ENCODE measurements around the gene TMEM121.

The TMEM121 gene

DNA sequence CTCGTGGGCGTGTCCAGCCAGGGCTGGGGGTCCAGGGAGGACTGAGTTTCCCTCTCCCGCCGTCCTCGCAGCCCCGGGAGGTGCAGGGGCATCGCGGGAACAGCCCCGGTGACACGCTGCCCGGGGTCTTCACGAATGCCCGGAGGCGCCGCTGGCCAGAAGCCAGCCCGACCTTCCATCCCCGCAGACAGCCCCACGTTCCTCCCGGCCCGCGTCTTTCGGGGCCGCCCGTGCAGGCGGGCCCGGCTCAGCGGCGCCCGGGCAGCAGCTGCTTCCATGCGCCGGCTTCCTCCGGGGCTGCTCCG is 36.2 kb upstream of the TMEM121 start:
- no peak for ATAC-seq
- TF ChIP-seq ZNF8 (CRISPR knock-in tag; IDR thresholded peaks at IDR 0.05) (no peak), RARB (CRISPR knock-in tag; IDR thresholded peaks at IDR 0.05) (no peak), ARNTL (CRISPR knock-in tag; IDR thresholded peaks at IDR 0.05; ENCODE audit: borderline replicate concordance, low read depth) (no peak), ESRRG (CRISPR knock-in tag; IDR thresholded peaks at IDR 0.05) (no peak), ISL1 (CRISPR knock-in tag; IDR thresholded peaks at IDR 0.05) (no peak), TCF4 (CRISPR knock-in tag; IDR thresholded peaks at IDR 0.05; ENCODE audit: borderline replicate concordance) (no peak), ZNF565 (CRISPR knock-in tag; conservative IDR thresholded peaks at IDR 0.05; ENCODE audit: low read depth) (no peak), OSR1 (CRISPR knock-in tag; IDR thresholded peaks at IDR 0.05) (no peak)
- TF ChIP-seq, protein P1, sequence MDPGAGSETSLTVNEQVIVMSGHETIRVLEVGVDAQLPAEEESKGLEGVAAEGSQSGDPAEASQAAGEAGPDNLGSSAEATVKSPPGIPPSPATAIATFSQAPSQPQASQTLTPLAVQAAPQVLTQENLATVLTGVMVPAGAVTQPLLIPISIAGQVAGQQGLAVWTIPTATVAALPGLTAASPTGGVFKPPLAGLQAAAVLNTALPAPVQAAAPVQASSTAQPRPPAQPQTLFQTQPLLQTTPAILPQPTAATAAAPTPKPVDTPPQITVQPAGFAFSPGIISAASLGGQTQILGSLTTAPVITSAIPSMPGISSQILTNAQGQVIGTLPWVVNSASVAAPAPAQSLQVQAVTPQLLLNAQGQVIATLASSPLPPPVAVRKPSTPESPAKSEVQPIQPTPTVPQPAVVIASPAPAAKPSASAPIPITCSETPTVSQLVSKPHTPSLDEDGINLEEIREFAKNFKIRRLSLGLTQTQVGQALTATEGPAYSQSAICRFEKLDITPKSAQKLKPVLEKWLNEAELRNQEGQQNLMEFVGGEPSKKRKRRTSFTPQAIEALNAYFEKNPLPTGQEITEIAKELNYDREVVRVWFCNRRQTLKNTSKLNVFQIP (CRISPR knock-in tag; IDR thresholded peaks at IDR 0.05; ENCODE audit: borderline replicate concordance, low read depth): no peak

DNA sequence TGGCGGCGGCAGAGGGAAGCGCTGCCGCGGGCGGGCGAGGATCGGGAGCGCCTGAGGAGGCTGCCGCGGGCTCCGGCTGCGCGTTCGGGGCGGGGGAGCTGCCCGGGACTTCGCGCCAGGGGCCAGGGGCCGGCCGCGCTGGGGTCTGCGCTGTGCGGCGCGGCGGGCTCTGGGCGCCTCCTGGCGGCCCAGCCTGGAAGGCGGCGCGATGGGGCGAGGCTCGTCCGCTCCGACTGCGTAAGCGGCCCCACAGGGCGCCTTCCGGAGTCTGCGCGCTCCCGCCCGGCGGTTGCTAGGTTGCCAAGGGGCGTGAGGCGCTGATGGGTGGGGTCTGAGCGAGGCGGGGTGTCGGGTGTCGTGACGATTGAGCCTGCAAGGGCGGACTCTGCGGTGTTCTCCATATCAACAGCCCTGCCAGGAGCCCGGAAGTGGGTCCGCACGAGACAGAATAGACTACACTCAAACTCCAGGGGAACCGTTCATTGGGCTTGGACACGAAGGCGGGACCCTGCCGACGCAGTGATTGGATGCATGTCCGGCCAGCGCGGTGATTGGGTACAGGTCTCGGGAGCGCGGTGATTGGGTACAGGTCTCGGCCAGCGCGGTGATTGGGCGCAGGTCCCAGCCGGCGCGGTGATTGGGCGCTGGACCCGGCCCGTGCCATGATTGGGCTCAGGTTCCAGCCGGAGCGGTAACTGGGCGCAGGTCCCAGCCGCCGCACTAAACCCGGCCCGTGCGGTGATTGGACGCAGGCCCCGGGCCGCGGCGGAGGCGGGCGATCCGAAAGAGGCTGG is 35.6 kb upstream of the TMEM121 start, which contains the start of gene TEDC1:
TSS of gene TEDC1 (plus strand) at position 675 of the 794 bp plus-strand sequence. CDS start 130 bp downstream, outside the sequence.
- ATAC-seq: peak; percentile 85
- TF ChIP-seq, protein P1 (CRISPR knock-in tag; IDR thresholded peaks at IDR 0.05; ENCODE audit: borderline replicate concordance, low read depth): 0 out of 2 replicates have a peak, but pooled peaks have one; percentile 26
- TF ChIP-seq ZNF565 (CRISPR knock-in tag; conservative IDR thresholded peaks at IDR 0.05; ENCODE audit: low read depth): no peak
- TF ChIP-seq PPARA (CRISPR knock-in tag; IDR thresholded peaks at IDR 0.05; ENCODE audit: borderline replicate concordance): peak; percentile 64; the same call in 1 of the 2 replicates
- TF ChIP-seq, protein P2, sequence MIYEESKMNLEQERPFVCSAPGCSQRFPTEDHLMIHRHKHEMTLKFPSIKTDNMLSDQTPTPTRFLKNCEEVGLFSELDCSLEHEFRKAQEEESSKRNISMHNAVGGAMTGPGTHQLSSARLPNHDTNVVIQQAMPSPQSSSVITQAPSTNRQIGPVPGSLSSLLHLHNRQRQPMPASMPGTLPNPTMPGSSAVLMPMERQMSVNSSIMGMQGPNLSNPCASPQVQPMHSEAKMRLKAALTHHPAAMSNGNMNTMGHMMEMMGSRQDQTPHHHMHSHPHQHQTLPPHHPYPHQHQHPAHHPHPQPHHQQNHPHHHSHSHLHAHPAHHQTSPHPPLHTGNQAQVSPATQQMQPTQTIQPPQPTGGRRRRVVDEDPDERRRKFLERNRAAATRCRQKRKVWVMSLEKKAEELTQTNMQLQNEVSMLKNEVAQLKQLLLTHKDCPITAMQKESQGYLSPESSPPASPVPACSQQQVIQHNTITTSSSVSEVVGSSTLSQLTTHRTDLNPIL (CRISPR knock-in tag; IDR thresholded peaks at IDR 0.05; ENCODE audit: low read depth): no peak
- no peak for TF ChIP-seq ESRRG (CRISPR knock-in tag; IDR thresholded peaks at IDR 0.05)
- TF ChIP-seq ZNF70 (CRISPR knock-in tag; IDR thresholded peaks at IDR 0.05): no peak
- TF ChIP-seq SNAI2 (CRISPR knock-in tag; IDR thresholded peaks at IDR 0.05): no peak; the same call in 1 of the 2 replicates
- 0 out of 2 replicates have a peak, but pooled peaks have one; percentile 53 for TF ChIP-seq GLIS3 (CRISPR knock-in tag; IDR thresholded peaks at IDR 0.05)
- TF ChIP-seq, protein P3, sequence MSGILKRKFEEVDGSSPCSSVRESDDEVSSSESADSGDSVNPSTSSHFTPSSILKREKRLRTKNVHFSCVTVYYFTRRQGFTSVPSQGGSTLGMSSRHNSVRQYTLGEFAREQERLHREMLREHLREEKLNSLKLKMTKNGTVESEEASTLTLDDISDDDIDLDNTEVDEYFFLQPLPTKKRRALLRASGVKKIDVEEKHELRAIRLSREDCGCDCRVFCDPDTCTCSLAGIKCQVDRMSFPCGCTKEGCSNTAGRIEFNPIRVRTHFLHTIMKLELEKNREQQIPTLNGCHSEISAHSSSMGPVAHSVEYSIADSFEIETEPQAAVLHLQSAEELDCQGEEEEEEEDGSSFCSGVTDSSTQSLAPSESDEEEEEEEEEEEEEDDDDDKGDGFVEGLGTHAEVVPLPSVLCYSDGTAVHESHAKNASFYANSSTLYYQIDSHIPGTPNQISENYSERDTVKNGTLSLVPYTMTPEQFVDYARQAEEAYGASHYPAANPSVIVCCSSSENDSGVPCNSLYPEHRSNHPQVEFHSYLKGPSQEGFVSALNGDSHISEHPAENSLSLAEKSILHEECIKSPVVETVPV (CRISPR knock-in tag; IDR thresholded peaks at IDR 0.05): no peak
- peak; percentile 88; the same call in 1 of the 2 replicates for TF ChIP-seq CSDC2 (CRISPR knock-in tag; IDR thresholded peaks at IDR 0.05)
- TF ChIP-seq, protein P4, sequence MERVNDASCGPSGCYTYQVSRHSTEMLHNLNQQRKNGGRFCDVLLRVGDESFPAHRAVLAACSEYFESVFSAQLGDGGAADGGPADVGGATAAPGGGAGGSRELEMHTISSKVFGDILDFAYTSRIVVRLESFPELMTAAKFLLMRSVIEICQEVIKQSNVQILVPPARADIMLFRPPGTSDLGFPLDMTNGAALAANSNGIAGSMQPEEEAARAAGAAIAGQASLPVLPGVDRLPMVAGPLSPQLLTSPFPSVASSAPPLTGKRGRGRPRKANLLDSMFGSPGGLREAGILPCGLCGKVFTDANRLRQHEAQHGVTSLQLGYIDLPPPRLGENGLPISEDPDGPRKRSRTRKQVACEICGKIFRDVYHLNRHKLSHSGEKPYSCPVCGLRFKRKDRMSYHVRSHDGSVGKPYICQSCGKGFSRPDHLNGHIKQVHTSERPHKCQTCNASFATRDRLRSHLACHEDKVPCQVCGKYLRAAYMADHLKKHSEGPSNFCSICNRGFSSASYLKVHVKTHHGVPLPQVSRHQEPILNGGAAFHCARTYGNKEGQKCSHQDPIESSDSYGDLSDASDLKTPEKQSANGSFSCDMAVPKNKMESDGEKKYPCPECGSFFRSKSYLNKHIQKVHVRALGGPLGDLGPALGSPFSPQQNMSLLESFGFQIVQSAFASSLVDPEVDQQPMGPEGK (CRISPR knock-in tag; IDR thresholded peaks at IDR 0.05; ENCODE audit: borderline replicate concordance): no peak
- 0 out of 2 replicates have a peak, but pooled peaks have one; percentile 25 for TF ChIP-seq ZFP3 (CRISPR knock-in tag; IDR thresholded peaks at IDR 0.05)
- no peak for TF ChIP-seq TCF4 (CRISPR knock-in tag; IDR thresholded peaks at IDR 0.05; ENCODE audit: borderline replicate concordance)
- TF ChIP-seq BACH2 (CRISPR knock-in tag; IDR thresholded peaks at IDR 0.05; ENCODE audit: borderline replicate concordance): peak; percentile 70; the same call in 1 of the 2 replicates
- TF ChIP-seq, protein P5, sequence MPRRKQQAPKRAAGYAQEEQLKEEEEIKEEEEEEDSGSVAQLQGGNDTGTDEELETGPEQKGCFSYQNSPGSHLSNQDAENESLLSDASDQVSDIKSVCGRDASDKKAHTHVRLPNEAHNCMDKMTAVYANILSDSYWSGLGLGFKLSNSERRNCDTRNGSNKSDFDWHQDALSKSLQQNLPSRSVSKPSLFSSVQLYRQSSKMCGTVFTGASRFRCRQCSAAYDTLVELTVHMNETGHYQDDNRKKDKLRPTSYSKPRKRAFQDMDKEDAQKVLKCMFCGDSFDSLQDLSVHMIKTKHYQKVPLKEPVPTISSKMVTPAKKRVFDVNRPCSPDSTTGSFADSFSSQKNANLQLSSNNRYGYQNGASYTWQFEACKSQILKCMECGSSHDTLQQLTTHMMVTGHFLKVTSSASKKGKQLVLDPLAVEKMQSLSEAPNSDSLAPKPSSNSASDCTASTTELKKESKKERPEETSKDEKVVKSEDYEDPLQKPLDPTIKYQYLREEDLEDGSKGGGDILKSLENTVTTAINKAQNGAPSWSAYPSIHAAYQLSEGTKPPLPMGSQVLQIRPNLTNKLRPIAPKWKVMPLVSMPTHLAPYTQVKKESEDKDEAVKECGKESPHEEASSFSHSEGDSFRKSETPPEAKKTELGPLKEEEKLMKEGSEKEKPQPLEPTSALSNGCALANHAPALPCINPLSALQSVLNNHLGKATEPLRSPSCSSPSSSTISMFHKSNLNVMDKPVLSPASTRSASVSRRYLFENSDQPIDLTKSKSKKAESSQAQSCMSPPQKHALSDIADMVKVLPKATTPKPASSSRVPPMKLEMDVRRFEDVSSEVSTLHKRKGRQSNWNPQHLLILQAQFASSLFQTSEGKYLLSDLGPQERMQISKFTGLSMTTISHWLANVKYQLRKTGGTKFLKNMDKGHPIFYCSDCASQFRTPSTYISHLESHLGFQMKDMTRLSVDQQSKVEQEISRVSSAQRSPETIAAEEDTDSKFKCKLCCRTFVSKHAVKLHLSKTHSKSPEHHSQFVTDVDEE (CRISPR knock-in tag; IDR thresholded peaks at IDR 0.05): peak; percentile 88
